GM21825 (cell line): ENCODE results near the gene PET100.
A peak's percentile ranks its signal among the peaks of the same experiment; 100 is the strongest.

Experiments used
- ATAC-seq: cut with Tn5 transposase; IDR thresholded peaks from one replicate; pipeline ENCODE4 v1.9.1; 2021; ENCODE audit warnings: mild to moderate bottlenecking, moderate library complexity; ENCODE audit not compliant: unreplicated experiment

PET100 gene

DNA sequence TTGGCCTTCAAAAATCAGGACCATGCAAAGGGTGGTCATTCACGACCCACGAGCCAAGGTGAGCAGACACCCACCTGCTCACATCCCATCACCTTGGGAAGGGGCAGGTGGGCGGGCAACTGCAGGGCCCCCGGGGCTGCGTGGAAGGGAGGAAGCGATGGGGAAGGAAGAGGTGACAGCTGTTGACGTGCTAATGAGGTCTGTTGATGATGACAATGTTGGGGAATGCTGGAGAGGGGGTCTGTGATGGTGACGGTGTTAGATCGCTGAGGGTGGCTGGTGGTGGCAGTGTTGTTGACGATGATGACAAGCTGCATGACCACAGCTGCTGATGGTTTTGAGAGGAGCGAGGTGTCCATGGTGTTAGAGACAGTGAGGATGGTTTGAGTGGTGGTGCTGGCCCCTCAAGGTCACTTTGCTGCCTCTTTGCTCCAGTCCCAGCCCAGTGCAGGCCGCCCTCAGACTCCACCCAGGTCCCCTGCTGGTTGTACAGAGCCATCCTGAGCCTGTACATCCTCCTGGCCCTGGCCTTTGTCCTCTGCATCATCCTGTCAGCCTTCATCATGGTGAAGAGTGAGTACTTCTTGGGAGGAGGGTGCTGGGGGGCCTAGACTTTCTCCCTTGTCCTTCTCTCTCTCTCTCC is 48.2 kb downstream of the PET100 start:
- ATAC-seq: no peak

DNA sequence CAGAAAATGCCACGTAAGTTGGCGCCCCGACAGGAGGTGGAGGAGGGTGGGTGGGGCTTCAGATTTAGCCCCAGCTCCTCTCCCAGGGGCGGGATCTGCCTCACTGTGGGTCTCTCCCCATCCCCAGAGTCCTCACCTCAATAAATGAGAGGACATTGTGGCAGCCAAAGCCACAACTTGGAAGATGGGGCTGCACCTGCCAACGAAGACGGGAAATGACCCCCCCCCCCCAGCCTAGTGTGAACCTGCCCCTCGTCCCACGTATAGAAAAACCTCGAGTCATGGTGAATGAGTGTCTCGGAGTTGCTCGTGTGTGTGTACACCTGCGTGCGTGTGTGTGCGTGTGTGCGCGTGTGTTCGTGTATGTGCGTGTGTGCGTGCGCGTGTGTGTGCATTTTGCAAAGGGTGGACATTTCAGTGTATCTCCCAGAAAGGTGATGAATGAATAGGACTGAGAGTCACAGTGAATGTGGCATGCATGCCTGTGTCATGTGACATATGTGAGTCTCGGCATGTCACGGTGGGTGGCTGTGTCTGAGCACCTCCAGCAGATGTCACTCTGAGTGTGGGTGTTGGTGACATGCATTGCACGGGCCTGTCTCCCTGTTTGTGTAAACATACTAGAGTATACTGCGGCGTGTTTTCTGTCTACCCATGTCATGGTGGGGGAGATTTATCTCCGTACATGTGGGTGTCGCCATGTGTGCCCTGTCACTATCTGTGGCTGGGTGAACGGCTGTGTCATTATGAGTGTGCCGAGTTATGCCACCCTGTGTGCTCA is 49.6 kb downstream of the PET100 start:
- ATAC-seq: no peak

DNA sequence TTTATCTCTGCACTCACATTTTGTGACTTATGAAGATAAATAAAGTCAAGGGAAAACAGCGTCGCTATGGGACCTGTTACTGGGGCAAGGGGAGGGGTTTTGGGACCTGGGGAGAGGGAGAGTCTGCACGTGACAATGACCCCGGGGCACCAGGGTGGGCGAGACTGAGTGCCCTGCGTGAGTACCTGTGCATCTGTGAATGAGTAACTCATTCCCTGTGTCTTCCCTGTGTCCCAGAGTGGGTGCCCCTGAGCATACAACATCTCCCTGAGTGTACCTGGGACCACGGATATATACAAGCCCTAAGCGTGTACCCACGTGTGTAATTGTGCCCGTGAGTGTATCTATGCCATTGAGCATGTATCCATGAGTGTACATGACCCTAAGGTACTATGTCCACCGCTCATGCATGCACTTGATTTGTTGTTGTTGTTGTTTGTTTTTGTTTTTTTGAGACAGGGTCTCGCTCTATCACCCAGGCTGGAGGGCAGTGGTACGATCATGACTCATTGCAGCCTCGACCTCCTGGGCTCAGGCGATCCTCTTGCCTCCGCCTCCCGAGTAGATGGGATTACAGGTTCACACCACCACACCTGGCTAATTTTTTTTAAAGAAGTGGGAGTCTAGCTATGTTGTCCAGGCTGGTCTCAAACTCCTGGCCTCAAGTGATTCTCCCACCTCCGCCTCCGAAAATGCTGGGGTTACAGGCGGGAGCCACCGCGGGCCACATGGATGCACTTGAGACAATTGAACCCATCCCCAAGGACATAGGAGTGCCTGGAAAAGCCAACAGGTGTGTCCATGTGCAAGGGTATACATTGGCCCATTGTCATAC is 50.4 kb downstream of the PET100 start:
- no peak for ATAC-seq

DNA sequence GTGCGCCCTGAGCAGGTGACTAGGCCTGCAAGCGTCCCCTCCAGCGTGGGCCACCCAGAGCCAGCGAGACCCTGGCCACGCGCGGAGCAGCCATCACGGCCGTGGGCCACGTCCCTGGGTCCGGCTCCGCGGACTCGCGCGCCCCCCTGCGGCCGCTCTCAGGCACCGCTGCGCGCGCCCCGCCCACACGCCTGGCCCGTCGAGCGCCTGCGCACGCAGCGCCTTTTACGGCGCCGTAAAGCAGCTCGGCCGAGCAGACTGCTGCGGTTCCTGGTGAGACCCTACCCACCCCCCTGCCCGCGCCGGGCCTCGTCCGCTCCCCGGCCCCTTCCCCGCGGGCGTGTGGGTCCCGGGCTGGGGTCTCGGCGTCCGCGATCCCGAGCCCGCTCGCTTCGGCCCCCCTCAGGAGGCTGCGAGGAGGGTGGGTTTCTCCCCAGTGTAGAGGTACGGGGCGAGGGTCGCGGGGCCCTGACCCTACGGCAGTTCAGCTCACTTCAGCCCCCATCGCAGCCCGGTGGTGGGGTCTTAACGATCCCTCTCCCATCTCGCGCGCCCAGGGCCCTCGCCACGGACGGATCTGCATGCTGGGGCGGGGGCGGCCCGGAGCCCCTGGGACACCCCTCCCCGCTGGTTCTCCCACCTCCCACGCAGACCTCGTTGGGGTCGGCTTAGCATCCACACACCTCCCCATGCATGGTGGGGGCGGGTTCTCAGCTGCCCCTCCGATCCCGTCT is 51.2 kb downstream of the PET100 start, which contains the start of gene TRAPPC5:
Gene TRAPPC5, plus strand, starts transcription at position 228 of the 734 bp plus-strand sequence. CDS start 1,421 bp downstream, outside the sequence.
- peak; percentile 51 for ATAC-seq
